Hepatocyte (in vitro differentiated cells): ENCODE data around the gene GDF11. TPM values are rescaled to one million over a fixed set of nuclear protein-coding genes. Genes with fewer than 3 reads are reported as not detected.

ENCODE experiments used
- DNase-seq: peaks from one replicate; pipeline ENCODE4 v3.0.0-alpha.2; 2016; ENCODE audit warnings: low spot score
- H2AFZ ChIP-seq: fragments of 200-600 bp; sonication (generic); 2 replicates; pipeline ENCODE4 v1.6.0; 2016; ENCODE audit warnings: antibody characterized with exemption, mild to moderate bottlenecking
- H3K27ac ChIP-seq: fragments of 200-600 bp; sonication (generic); 2 replicates; pipeline ENCODE4 v1.5.1; 2016; ENCODE audit warnings: mild to moderate bottlenecking
- H3K27me3 ChIP-seq: fragments of 200-600 bp; sonication (generic); 2 replicates; pipeline ENCODE4 v1.6.1; 2016
- H3K36me3 ChIP-seq: fragments of 200-600 bp; sonication (generic); replicated peaks from 2 replicates; pipeline ENCODE4 v1.5.1; 2016; ENCODE audit warnings: low read depth; ENCODE audit not compliant: insufficient read depth
- H3K4me1 ChIP-seq: fragments of 200-600 bp; sonication (generic); 2 replicates; pipeline ENCODE4 v1.5.1; 2016; ENCODE audit warnings: mild to moderate bottlenecking, moderate library complexity; ENCODE audit not compliant: insufficient read depth
- H3K4me2 ChIP-seq: fragments of 200-600 bp; sonication (generic); 2 replicates; pipeline ENCODE4 v1.6.0; 2016
- H3K4me3 ChIP-seq: fragments of 200-600 bp; sonication (generic); 2 replicates; pipeline ENCODE4 v1.5.1; 2016; ENCODE audit warnings: mild to moderate bottlenecking
- H3K79me2 ChIP-seq: fragments of 200-600 bp; sonication (generic); 2 replicates; pipeline ENCODE4 v1.6.0; 2017; ENCODE audit warnings: mild to moderate bottlenecking
- H3K9me2 ChIP-seq: fragments of 200-600 bp; sonication (generic); replicated peaks from 2 replicates; pipeline ENCODE4 v1.6.0; 2017; ENCODE audit warnings: mild to moderate bottlenecking; ENCODE audit not compliant: insufficient read depth
- H3K9me3 ChIP-seq: fragments of 200-600 bp; sonication (generic); 2 replicates; pipeline ENCODE4 v1.5.1; 2016; ENCODE audit warnings: low read depth, mild to moderate bottlenecking
- H4K20me1 ChIP-seq: fragments of 200-600 bp; sonication (generic); 2 replicates; pipeline ENCODE4 v1.6.0; 2016; ENCODE audit warnings: mild to moderate bottlenecking; ENCODE audit not compliant: insufficient read depth, poor library complexity, severe bottlenecking
- EZH2 ChIP-seq: fragments of 200-600 bp; sonication (generic); IDR thresholded peaks from 2 replicates; pipeline ENCODE4 v1.6.1; 2016; ENCODE audit warnings: antibody characterized with exemption, mild to moderate bottlenecking, borderline replicate concordance
- EZH2phosphoT487 ChIP-seq: fragments of 200-600 bp; sonication (generic); IDR thresholded peaks from one replicate; pipeline ENCODE4 v1.6.1; 2018; ENCODE audit warnings: antibody characterized with exemption, mild to moderate bottlenecking, low read depth, moderate library complexity; ENCODE audit not compliant: unreplicated experiment, severe bottlenecking
- WGBS: methylation state at CpG from one replicate; pipeline ENCODE4 v1.1.6; 2016; ENCODE audit warnings: low lambda C conversion rate; ENCODE audit errors: missing lambda C conversion rate; 5-methylcytosine and 5-hydroxymethylcytosine counted together
- polyA plus RNA-seq: library from polyadenylated mRNA; unstranded; fragments of >200 nt; fragmentation: Nextera tagmentation; extraction: Ambion mirVana; gene quantifications from 2 replicates; pipeline ENCODE4 v1.2.1, GENCODE V29; 2016
- total RNA-seq: library from RNA; depleted of rRNA; stranded (reverse); fragments of >200 nt; gene quantifications from 2 replicates; pipeline ENCODE4 v1.2.3, GENCODE V29; 2014
- TF ChIP-seq, protein P1 (sequence below): fragments of 200-600 bp; sonication (generic); IDR thresholded peaks from 2 replicates; pipeline ENCODE4 v1.5.1; 2016; ENCODE audit warnings: antibody characterized with exemption, mild to moderate bottlenecking; ENCODE audit not compliant: poor library complexity

The GDF11 gene
- total and polyA plus RNA-seq, 2 experiments from 2014 or later, result 4.1 to 7.9 TPM

GRCh38 chr12:55726971-55727370 is 16.0 kb upstream of the GDF11 start:
- peaks cover 27% of the 10 kb centered on the region for H3K4me1 ChIP-seq
- H4K20me1 ChIP-seq, result peaks cover 26% of the 10 kb centered on the region
- H3K27ac ChIP-seq, result peak overlapping the region; percentile 99
- no peaks in the 10 kb centered on the region for H3K9me2 ChIP-seq
- H3K27me3 ChIP-seq, result no peaks in the 10 kb centered on the region
- H3K9me3 ChIP-seq, result no peaks in the 10 kb centered on the region
- peaks cover 54% of the 10 kb centered on the region for H3K79me2 ChIP-seq
- TF ChIP-seq EZH2, result no peak
- TF ChIP-seq EZH2phosphoT487, result no peak
- TF ChIP-seq, protein P1, sequence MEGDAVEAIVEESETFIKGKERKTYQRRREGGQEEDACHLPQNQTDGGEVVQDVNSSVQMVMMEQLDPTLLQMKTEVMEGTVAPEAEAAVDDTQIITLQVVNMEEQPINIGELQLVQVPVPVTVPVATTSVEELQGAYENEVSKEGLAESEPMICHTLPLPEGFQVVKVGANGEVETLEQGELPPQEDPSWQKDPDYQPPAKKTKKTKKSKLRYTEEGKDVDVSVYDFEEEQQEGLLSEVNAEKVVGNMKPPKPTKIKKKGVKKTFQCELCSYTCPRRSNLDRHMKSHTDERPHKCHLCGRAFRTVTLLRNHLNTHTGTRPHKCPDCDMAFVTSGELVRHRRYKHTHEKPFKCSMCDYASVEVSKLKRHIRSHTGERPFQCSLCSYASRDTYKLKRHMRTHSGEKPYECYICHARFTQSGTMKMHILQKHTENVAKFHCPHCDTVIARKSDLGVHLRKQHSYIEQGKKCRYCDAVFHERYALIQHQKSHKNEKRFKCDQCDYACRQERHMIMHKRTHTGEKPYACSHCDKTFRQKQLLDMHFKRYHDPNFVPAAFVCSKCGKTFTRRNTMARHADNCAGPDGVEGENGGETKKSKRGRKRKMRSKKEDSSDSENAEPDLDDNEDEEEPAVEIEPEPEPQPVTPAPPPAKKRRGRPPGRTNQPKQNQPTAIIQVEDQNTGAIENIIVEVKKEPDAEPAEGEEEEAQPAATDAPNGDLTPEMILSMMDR, result no peak
- H3K4me2 ChIP-seq, result peak overlapping the region; percentile 81
- no peak for DNase-seq
- no peak overlapping the region for H2AFZ ChIP-seq
- WGBS, result 41% methylated on average over 8 of the region's 10 CpGs
- H3K36me3 ChIP-seq, result no peaks in the 10 kb centered on the region
- H3K4me3 ChIP-seq, result peak overlapping the region; percentile 97

- H3K4me3 ChIP-seq, result peak overlapping the region; percentile 97
- H3K9me3 ChIP-seq, result no peaks in the 10 kb centered on the region
- no peaks in the 10 kb centered on the region for H3K27me3 ChIP-seq
- DNase-seq, result peak; percentile 73
- peaks cover 54% of the 10 kb centered on the region for H3K79me2 ChIP-seq
- WGBS, result 14% methylated on average over 5 of the region's 9 CpGs
- H3K9me2 ChIP-seq, result no peaks in the 10 kb centered on the region
- H3K27ac ChIP-seq, result peak overlapping the region; percentile 99
- H3K36me3 ChIP-seq, result no peaks in the 10 kb centered on the region
- peaks cover 26% of the 10 kb centered on the region for H4K20me1 ChIP-seq
- H3K4me1 ChIP-seq, result peaks cover 22% of the 10 kb centered on the region
- TF ChIP-seq EZH2phosphoT487, result no peak
- no peak for TF ChIP-seq EZH2
- TF ChIP-seq, protein P1, result no peak
- H2AFZ ChIP-seq, result no peak overlapping the region
- peak overlapping the region; percentile 81 for H3K4me2 ChIP-seq
Observed at GRCh38 chr12:55727643-55728185, 15.2 kb upstream of the GDF11 start.

GRCh38 chr12:55728186-55728938 is 14.6 kb upstream of the GDF11 start:
- Histone ChIP-seq H3K4me2 (peak overlapping the region; percentile 81), H3K9me3 (no peaks in the 10 kb centered on the region), H3K9me2 (no peaks in the 10 kb centered on the region), H3K4me3 (peak overlapping the region; percentile 97), H3K27ac (peak overlapping the region; percentile 99), H3K36me3 (no peaks in the 10 kb centered on the region), H4K20me1 (peaks cover 26% of the 10 kb centered on the region), H3K27me3 (no peaks in the 10 kb centered on the region), H2AFZ (peak overlapping the region; percentile 34), H3K4me1 (peaks cover 22% of the 10 kb centered on the region), H3K79me2 (peaks cover 57% of the 10 kb centered on the region)
- DNase-seq, result peak; percentile 87
- TF ChIP-seq EZH2 (no peak), EZH2phosphoT487 (no peak)
- TF ChIP-seq, protein P1, result no peak
- 4% methylated on average over 10 of the region's 61 CpGs for WGBS
